DND-41 (cell line): ENCODE results near the gene CSNK2A1.

Source experiments
- ATAC-seq: fragments of 200-7000 bp; cut with Tn5 transposase; 3 replicates; pipeline ENCODE4 v1.9.1; 2021; ENCODE audit warnings: low read depth; ENCODE audit not compliant: insufficient read depth
- DNase-seq: peaks from one replicate; pipeline ENCODE4 v3.0.0-alpha.2; 2020
- H2AFZ ChIP-seq: 2 replicates; pipeline ENCODE4 v1.6.0; 2012; ENCODE audit warnings: low read depth, low read length
- H3K27ac ChIP-seq: 2 replicates; pipeline ENCODE4 v1.5.1; 2012; ENCODE audit warnings: low read length, inconsistent platforms
- H3K27me3 ChIP-seq: fragments of 200-600 bp; sonication (generic); 2 replicates; pipeline ENCODE4 v1.6.0; 2012; ENCODE audit warnings: low read length, mild to moderate bottlenecking, inconsistent platforms; ENCODE audit not compliant: insufficient read depth, poor library complexity
- H3K36me3 ChIP-seq: 2 replicates; pipeline ENCODE4 v1.5.1; 2012; ENCODE audit warnings: low read length, inconsistent platforms; ENCODE audit not compliant: insufficient read depth
- H3K4me1 ChIP-seq: 2 replicates; pipeline ENCODE4 v1.5.1; 2012; ENCODE audit warnings: mild to moderate bottlenecking, low read length; ENCODE audit not compliant: insufficient read depth
- H3K4me2 ChIP-seq: 2 replicates; pipeline ENCODE4 v1.6.0; 2012; ENCODE audit warnings: mild to moderate bottlenecking, moderate library complexity, low read length, inconsistent platforms; ENCODE audit not compliant: insufficient read depth
- H3K4me3 ChIP-seq, 2 experiments: fragments of 200-600 bp in 1 of 2; shearing (Covaris generic) in 1 of 2; 2 replicates each; pipeline ENCODE4 v1.5.1; 2012 to 2016; ENCODE audit warnings: inconsistent platforms in 2 of 2, low read length in 2 of 2, mild to moderate bottlenecking in 2 of 2, low read depth in 1 of 2, moderate library complexity in 1 of 2
- H3K79me2 ChIP-seq: 2 replicates; pipeline ENCODE4 v1.6.0; 2012; ENCODE audit warnings: low read length, inconsistent platforms; ENCODE audit not compliant: insufficient read depth
- H3K9ac ChIP-seq: 2 replicates; pipeline ENCODE4 v1.6.0; 2012; ENCODE audit warnings: low read depth, mild to moderate bottlenecking, inconsistent platforms, low read length, moderate library complexity
- H3K9me3 ChIP-seq: 2 replicates; pipeline ENCODE4 v1.5.1; 2012; ENCODE audit warnings: low read length, moderate library complexity, mild to moderate bottlenecking, inconsistent platforms; ENCODE audit not compliant: insufficient read depth, severe bottlenecking
- H4K20me1 ChIP-seq: 2 replicates; pipeline ENCODE4 v1.6.0; 2012; ENCODE audit warnings: low read length; ENCODE audit not compliant: insufficient read depth
- CTCF ChIP-seq: IDR thresholded peaks from 2 replicates; pipeline ENCODE4 v1.5.1; 2012; ENCODE audit warnings: borderline replicate concordance, low read length, moderate library complexity, mild to moderate bottlenecking; ENCODE audit not compliant: poor library complexity, severe bottlenecking; ENCODE audit errors: extremely low read depth
- EZH2 ChIP-seq: IDR thresholded peaks from 3 replicates; pipeline ENCODE4 v1.6.1; 2012; ENCODE audit warnings: borderline replicate concordance, low read depth, mild to moderate bottlenecking, moderate library complexity, low read length, inconsistent platforms; ENCODE audit not compliant: severe bottlenecking

The CSNK2A1 gene

DNA sequence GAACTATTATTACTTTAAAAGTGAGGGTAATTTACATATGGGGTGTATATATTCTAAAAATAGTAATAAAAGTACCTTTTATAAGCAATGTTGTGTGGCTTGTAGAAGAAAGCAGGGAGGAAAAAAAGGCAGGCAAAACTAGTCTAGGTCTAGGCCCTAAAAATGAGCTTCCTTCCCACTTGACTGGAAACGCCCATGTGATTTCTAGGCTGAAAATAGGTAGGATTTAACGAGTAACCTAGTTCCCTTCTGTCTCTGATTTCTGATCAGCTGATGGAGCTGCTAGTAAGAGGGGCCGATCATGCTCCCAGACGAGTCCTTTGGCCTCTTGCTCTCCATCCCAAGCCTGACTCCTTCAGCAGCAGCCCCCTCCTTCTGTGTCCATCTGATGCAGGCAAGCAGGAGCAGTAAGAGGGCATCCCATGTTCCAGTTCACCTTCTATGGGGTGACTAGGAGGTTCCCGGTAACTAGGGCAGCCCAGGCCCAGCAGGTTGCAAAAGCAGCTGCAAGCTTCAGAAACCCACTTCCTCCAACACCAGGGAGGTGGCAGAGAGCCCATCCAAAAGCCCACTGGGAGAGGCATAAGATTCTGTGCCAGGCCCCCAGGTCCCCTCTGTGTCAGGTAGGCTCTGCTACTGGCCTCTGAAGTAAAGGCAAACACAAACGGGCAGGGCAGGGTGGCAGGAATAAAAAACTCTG is 105.7 kb downstream of the CSNK2A1 start:
- peaks cover 76% of the 10 kb centered on the region for H3K36me3 ChIP-seq
- peak overlapping the region; percentile 53 for H3K4me2 ChIP-seq
- H3K4me3 ChIP-seq, result peak overlapping the region in 1 of 2 experiments; percentile 35; a peak in 1 of 4 replicates
- no peaks in the 10 kb centered on the region for H3K79me2 ChIP-seq
- no peaks in the 10 kb centered on the region for H3K27me3 ChIP-seq
- H3K9ac ChIP-seq, result peak overlapping the region; percentile 35
- DNase-seq, result peak; percentile 85
- H3K27ac ChIP-seq, result peak overlapping the region; percentile 78
- no peak overlapping the region for H2AFZ ChIP-seq
- peaks cover 35% of the 10 kb centered on the region for H4K20me1 ChIP-seq
- TF ChIP-seq EZH2 (no peak), CTCF (no peak)
- no peaks in the 10 kb centered on the region for H3K9me3 ChIP-seq
- ATAC-seq, result peak; percentile 74
- H3K4me1 ChIP-seq, result peaks cover 51% of the 10 kb centered on the region

GRCh38 chr20:436476-436875 is 107.1 kb downstream of the CSNK2A1 start:
- H3K9ac ChIP-seq, result no peak overlapping the region
- H2AFZ ChIP-seq, result no peak overlapping the region
- DNase-seq (no peak), ATAC-seq (no peak)
- H3K79me2 ChIP-seq, result no peaks in the 10 kb centered on the region
- H3K9me3 ChIP-seq, result no peaks in the 10 kb centered on the region
- peaks cover 38% of the 10 kb centered on the region for H4K20me1 ChIP-seq
- no peaks in the 10 kb centered on the region for H3K27me3 ChIP-seq
- peaks cover 78% of the 10 kb centered on the region for H3K36me3 ChIP-seq
- H3K4me2 ChIP-seq, result no peak overlapping the region
- H3K4me3 ChIP-seq, result no peak overlapping the region
- H3K27ac ChIP-seq, result no peak overlapping the region
- TF ChIP-seq EZH2 (no peak), CTCF (no peak)
- H3K4me1 ChIP-seq, result peaks cover 45% of the 10 kb centered on the region

DNA sequence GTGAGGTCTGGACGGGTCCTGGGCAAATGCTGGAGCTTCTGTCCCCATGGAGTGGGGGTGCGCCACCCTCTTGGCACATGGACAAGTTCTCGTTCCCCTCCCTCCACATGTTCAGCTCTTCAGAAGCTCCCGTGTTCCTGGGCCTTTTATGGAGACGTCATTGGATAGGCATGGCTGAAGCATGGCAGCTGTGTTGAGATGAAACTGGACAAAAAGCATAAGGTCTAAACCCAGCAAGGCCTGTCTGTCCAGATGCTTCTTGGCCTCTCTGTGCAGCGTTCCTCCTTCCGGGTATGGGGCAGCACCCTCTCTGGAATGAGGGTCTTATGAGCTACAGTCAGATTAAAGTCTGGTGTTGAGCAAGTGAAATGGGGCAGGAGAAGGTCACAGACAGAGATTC is 108.0 kb downstream of the CSNK2A1 start:
- Histone ChIP-seq H3K9ac (no peak overlapping the region), H3K36me3 (peaks cover 78% of the 10 kb centered on the region), H3K4me2 (no peak overlapping the region), H4K20me1 (peaks cover 38% of the 10 kb centered on the region), H3K79me2 (no peaks in the 10 kb centered on the region), H3K9me3 (no peaks in the 10 kb centered on the region), H3K4me1 (peaks cover 36% of the 10 kb centered on the region), H3K4me3 (no peak overlapping the region), H2AFZ (no peak overlapping the region), H3K27me3 (no peaks in the 10 kb centered on the region), H3K27ac (no peak overlapping the region)
- DNase-seq (no peak), ATAC-seq (no peak)
- no peak for TF ChIP-seq EZH2
- TF ChIP-seq CTCF, result no peak
